GM12878 (cell line): ENCODE results near the gene TKTL1. TPM values are rescaled to one million over a fixed set of nuclear protein-coding genes. Genes with fewer than 3 reads are reported as not detected.

ENCODE experiments used
- ATAC-seq: fragments of 200-7000 bp; cut with Tn5 transposase; 3 replicates; pipeline ENCODE4 v1.9.1; 2020; ENCODE audit warnings: mild to moderate bottlenecking, moderate library complexity
- BruUV-seq: library from RNA; stranded (reverse); fragments of 400-500 nt; replicated peaks from 2 replicates; lab custom pipeline; 2021; lab: Mats Ljungman, UMichigan
- CTCF ChIA-PET: fragments of 300-600 bp; sonication (Branson Sonifier 250); formaldehyde crosslinking; extraction: SDS; loops from one replicate; lab custom pipeline; 2021; ENCODE audit warnings: inconsistent platforms; lab: Yijun Ruan, JAX
- POLR2A ChIA-PET: fragments of 350-600 bp; formaldehyde crosslinking; extraction: SDS; loops from one replicate; lab custom pipeline; 2021; ENCODE audit warnings: inconsistent platforms; lab: Charles Lee
- RAD21 ChIA-PET: fragments of 300-600 bp; sonication (Branson Sonifier 250); formaldehyde crosslinking; loops from one replicate; lab custom pipeline; 2023; ENCODE audit warnings: antibody characterized with exemption; ENCODE audit not compliant: unreplicated experiment; lab: Charles Lee
- SMC1A ChIA-PET: fragments of 300-600 bp; sonication (Branson Sonifier 250); formaldehyde crosslinking; loops from one replicate; lab custom pipeline; 2023; ENCODE audit not compliant: unreplicated experiment, uncharacterized antibody; lab: Charles Lee
- DNase-seq: peaks from one replicate; pipeline ENCODE4 v3.0.0-alpha.2; 2011; ENCODE audit warnings: low read depth, low spot score
- FAIRE-seq: peaks from 3 replicates; lab custom pipeline; 2011; peaks lifted over from hg19 to GRCh38; lab: Jason Lieb, UNC
- H2AFZ ChIP-seq: 2 replicates; pipeline ENCODE4 v1.6.0; 2011; ENCODE audit warnings: low read depth, low read length, control low read depth; ENCODE audit not compliant: control insufficient read depth
- H3K27ac ChIP-seq: 2 replicates; pipeline ENCODE4 v1.5.1; 2011; ENCODE audit warnings: control low read depth; ENCODE audit not compliant: control insufficient read depth, insufficient read depth
- H3K27me3 ChIP-seq, 2 experiments: replicated peaks in 1 of 2; 2 replicates each; pipeline versions ENCODE4 v1.6.0 to v1.6.1; 2011; ENCODE audit warnings: low read length in 1 of 2; ENCODE audit not compliant: control insufficient read depth in 2 of 2, insufficient read depth in 2 of 2
- H3K36me3 ChIP-seq, 2 experiments: 2 replicates each; pipeline ENCODE4 v1.5.1; 2011; ENCODE audit warnings: low read length in 1 of 2; ENCODE audit not compliant: control insufficient read depth in 2 of 2, insufficient read depth in 2 of 2
- H3K4me1 ChIP-seq: 2 replicates; pipeline ENCODE4 v1.6.1; 2011; ENCODE audit warnings: mild to moderate bottlenecking, low read length, moderate library complexity, mixed read lengths; ENCODE audit not compliant: control insufficient read depth, insufficient read depth
- H3K4me2 ChIP-seq: 2 replicates; pipeline ENCODE4 v1.6.0; 2011; ENCODE audit warnings: control low read depth; ENCODE audit not compliant: control insufficient read depth, insufficient read depth
- H3K4me3 ChIP-seq: fragments of 200-600 bp; sonication (generic); 2 replicates; pipeline ENCODE4 v1.5.1; 2016
- H3K79me2 ChIP-seq: 2 replicates; pipeline ENCODE4 v1.6.0; 2011; ENCODE audit warnings: low read length; ENCODE audit not compliant: control insufficient read depth, insufficient read depth
- H3K9ac ChIP-seq: 2 replicates; pipeline ENCODE4 v1.8.0; 2011; ENCODE audit warnings: low read length, control low read depth, mixed read lengths; ENCODE audit not compliant: control insufficient read depth, insufficient read depth
- H3K9me3 ChIP-seq: replicated peaks from 3 replicates; pipeline ENCODE4 v1.5.1; 2011; ENCODE audit warnings: mild to moderate bottlenecking, low read length; ENCODE audit not compliant: control insufficient read depth, insufficient read depth
- H4K20me1 ChIP-seq: 2 replicates; pipeline ENCODE4 v1.6.0; 2011; ENCODE audit not compliant: control insufficient read depth, insufficient read depth
- CHD4 ChIP-seq: fragments of 200-600 bp; sonication (generic); IDR thresholded peaks from 2 replicates; pipeline ENCODE4 v1.6.1; 2016; ENCODE audit warnings: mild to moderate bottlenecking
- HCFC1 ChIP-seq: fragments of 150-350 bp; IDR thresholded peaks from 2 replicates; pipeline ENCODE4 v1.6.1; 2014; ENCODE audit warnings: low read length
- POLR2A ChIP-seq: IDR thresholded peaks from 2 replicates; pipeline ENCODE4 v1.6.1; 2011; ENCODE audit warnings: low read depth, mild to moderate bottlenecking, low read length
- ZNF207 ChIP-seq: fragments of 450-650 bp; IDR thresholded peaks from 2 replicates; pipeline ENCODE4 v1.6.1; 2014; ENCODE audit warnings: antibody characterized with exemption, mild to moderate bottlenecking, borderline replicate concordance
- WGBS: methylation state at CpG from one replicate; pipeline ENCODE4 v1.1.6; 2016; ENCODE audit warnings: low lambda C conversion rate; ENCODE audit not compliant: insufficient replicate concordance, insufficient coverage; ENCODE audit errors: missing lambda C conversion rate; 5-methylcytosine and 5-hydroxymethylcytosine counted together
- in situ Hi-C: fragments of 300-500 bp; cut with MboI; formaldehyde crosslinking; loops from 9 replicates; pipeline ENCODE4 v1.14.3; 2018; ENCODE audit warnings: mixed read lengths
- intact Hi-C: fragments of 100-400 bp; cut with micrococcal nuclease; formaldehyde crosslinking; loops from one replicate; pipeline ENCODE4 v1.14.2; 2022; ENCODE audit not compliant: unreplicated experiment
- polyA plus RNA-seq, 11 experiments: library from polyadenylated mRNA; depleted of rRNA in 4 of 11; unstranded in 6 of 11; stranded (reverse) in 5 of 11; fragments of >200 nt; fragmentation: Nextera tagmentation in 4 of 11; fragmentation: Illumina TruSeq in 1 of 11; extraction: Ambion mirVana in 4 of 11; extraction: Trizol in 1 of 11; gene quantifications; 1 replicate in 1 of 11; 2 replicates in 10 of 11; pipeline versions ENCODE4 v1.2.1 to v1.2.3, GENCODE V29; 2011 to 2016; ENCODE audit warnings: inconsistent platforms in 2 of 11, missing spikeins in 2 of 11, low read depth in 1 of 11
- total RNA-seq, 4 experiments: library from RNA; depleted of rRNA in 3 of 4; stranded (reverse); fragments of >200 nt in 3 of 4; fragmentation: Illumina TruSeq in 1 of 4; extraction: Trizol in 1 of 4; gene quantifications; 2 replicates each; pipeline versions ENCODE4 v1.2.1 to v1.2.3, GENCODE V29; 2013 to 2021

The TKTL1 gene
- total and polyA plus RNA-seq, 10 of the 15 experiments (the other 5 are each of a cell fraction or from before 2014, with no cell fraction given): 0.01 to 0.07 TPM; not detected in 8

- ChIA-PET RAD21 (no interaction called here), CTCF (interaction anchor here (1.3 to 1.8 kb wide), 2 partner anchors 24 to 178 kb away, joined by 3 to 6 read pairs; no protein-coding TSS in a partner anchor)
- in situ Hi-C loops: no loop called here
Measured at GRCh38 chrX:154349359-154349935, 53.9 kb downstream of the TKTL1 start.

DNA sequence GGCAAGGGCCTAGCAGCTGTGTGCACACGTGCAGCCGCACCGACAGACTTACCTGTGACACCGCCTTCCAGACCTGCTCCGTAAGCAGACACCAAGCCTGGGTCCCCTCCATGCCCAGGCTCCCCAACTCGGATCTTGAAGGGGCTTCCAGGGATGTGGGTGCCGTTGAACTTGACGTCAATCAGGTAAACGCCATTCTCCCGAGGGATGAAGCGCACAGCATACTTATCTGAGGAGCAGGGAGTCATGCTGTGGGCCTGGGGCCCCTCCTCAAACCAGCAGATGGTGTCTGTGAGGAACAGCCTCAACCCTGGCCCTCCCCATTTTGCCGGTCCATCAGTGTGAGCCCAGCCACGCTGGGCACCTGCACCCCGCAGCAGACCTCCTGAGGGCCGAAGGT lies 54.4 kb downstream of the TKTL1 start:
- WGBS: 69% methylated on average over 15 of the region's 15 CpGs
- ChIA-PET RAD21 (no interaction called here), CTCF (interaction anchor here (1.3 to 1.8 kb wide), 2 partner anchors 23 to 177 kb away, joined by 3 to 6 read pairs; no protein-coding TSS in a partner anchor), POLR2A (no interaction called here), SMC1A (no interaction called here)
- Histone ChIP-seq H3K27ac (no peak overlapping the region), H3K36me3 (peaks cover 0 to 40% of the 10 kb centered on the region in 2 experiments; a peak in 2 of 4 replicates), H3K79me2 (no peaks in the 10 kb centered on the region), H3K27me3 (no peaks in the 10 kb centered on the region), H4K20me1 (no peaks in the 10 kb centered on the region), H3K4me1 (no peaks in the 10 kb centered on the region), H3K9me3 (no peaks in the 10 kb centered on the region; the same call in 2 of the 3 replicates), H3K4me3 (no peak overlapping the region), H3K9ac (no peak overlapping the region), H2AFZ (no peak overlapping the region), H3K4me2 (no peak overlapping the region)
- no peak for TF ChIP-seq CHD4
- TF ChIP-seq ZNF207: no peak
- no peak for DNase-seq
- in situ Hi-C loops: no loop called here
- intact Hi-C loops: no loop called here
- FAIRE-seq: no peak
- no peak for ATAC-seq
- BruUV-seq: no TSS peak

More at GRCh38 chrX:154349359-154349935, 53.9 kb downstream of the TKTL1 start:
- H3K9ac ChIP-seq: no peak overlapping the region
- no peak overlapping the region for H3K4me3 ChIP-seq
- ChIA-PET POLR2A (interaction anchor here (0.5 kb wide), 1 partner anchor 362 kb away, joined by 6 read pairs; no protein-coding TSS in a partner anchor), SMC1A (no interaction called here)
- H3K79me2 ChIP-seq: no peaks in the 10 kb centered on the region
- ATAC-seq (no peak), DNase-seq (no peak), FAIRE-seq (no peak)
- no peaks in the 10 kb centered on the region; the same call in 2 of the 3 replicates for H3K9me3 ChIP-seq
- H3K27me3 ChIP-seq: no peaks in the 10 kb centered on the region
- intact Hi-C loops: no loop called here
- peaks cover 0 to 36% of the 10 kb centered on the region in 2 experiments; a peak in 2 of 4 replicates for H3K36me3 ChIP-seq
- H2AFZ ChIP-seq: no peak overlapping the region
- WGBS: 50% methylated on average over 19 of the region's 19 CpGs
- no TSS peak for BruUV-seq
- TF ChIP-seq HCFC1: no peak
- TF ChIP-seq POLR2A: peak; percentile 44; the same call in 1 of the 2 replicates
- no peak overlapping the region for H3K27ac ChIP-seq
- H3K4me2 ChIP-seq: no peak overlapping the region
- no peaks in the 10 kb centered on the region for H3K4me1 ChIP-seq
- H4K20me1 ChIP-seq: no peaks in the 10 kb centered on the region
